Thyroid gland (tissue), 4 donors: ENCODE data around the gene ELP2. TPM values are rescaled to one million over a fixed set of nuclear protein-coding genes. Genes with fewer than 3 reads are reported as not detected.

Experiments used
- DNase-seq, 2 donors: peaks; one replicate each; pipeline ENCODE4 v3.0.0-alpha.2; 2019
- H3K27ac ChIP-seq, 3 donors: fragments of 200-600 bp; sonication (generic); 1 replicate in 2 of 3; 2 replicates in 1 of 3; pipeline ENCODE4 v1.5.1; 2016 to 2019; ENCODE audit warnings: mild to moderate bottlenecking in 1 of 3, moderate library complexity in 1 of 3
- H3K27me3 ChIP-seq: fragments of 200-600 bp; sonication (generic); one replicate; pipeline ENCODE4 v1.5.1; 2019
- H3K36me3 ChIP-seq, 2 donors: fragments of 200-600 bp; sonication (generic); one replicate each; pipeline ENCODE4 v1.5.1; 2016 to 2019
- H3K4me1 ChIP-seq, 2 donors: fragments of 200-600 bp; sonication (generic); one replicate each; pipeline ENCODE4 v1.5.1; 2017 to 2019
- H3K4me3 ChIP-seq, 3 donors: fragments of 200-600 bp; sonication (generic); replicated peaks in 1 of 3; 1 replicate in 2 of 3; 2 replicates in 1 of 3; pipeline ENCODE4 v1.5.1; 2016; ENCODE audit warnings: mild to moderate bottlenecking in 1 of 3
- H3K9me3 ChIP-seq: fragments of 200-600 bp; sonication (generic); one replicate; pipeline ENCODE4 v1.5.1; 2017
- POLR2A ChIP-seq, 2 donors: fragments of 450-650 bp; IDR thresholded peaks; one replicate each; pipeline ENCODE4 v1.6.1; 2017; ENCODE audit warnings: antibody characterized with exemption in 2 of 2, mild to moderate bottlenecking in 2 of 2, moderate library complexity in 1 of 2
- WGBS, 2 donors: methylation state at CpG; one replicate each; pipeline ENCODE4 v1.1.5; 2017; 5-methylcytosine and 5-hydroxymethylcytosine counted together
- intact Hi-C: fragments of 100-400 bp; cut with DNase I; formaldehyde crosslinking; loops from one replicate; pipeline ENCODE4 v1.15.1; 2023
- total RNA-seq, 4 donors: library from RNA; depleted of rRNA; stranded (reverse); fragments of >200 nt; gene quantifications; one replicate each; pipeline ENCODE4 v1.2.3, GENCODE V29; 2016
- TF ChIP-seq, protein P1 (sequence below), 6 experiments: fragments of 200-600 bp in 3 of 6; fragments of 450-650 bp in 3 of 6; sonication (generic) in 3 of 6; IDR thresholded peaks; one replicate each; pipeline ENCODE4 v1.5.1; 2016 to 2019; ENCODE audit warnings: antibody characterized with exemption in 6 of 6, mild to moderate bottlenecking in 2 of 6, inconsistent platforms in 1 of 6, moderate library complexity in 1 of 6

The ELP2 gene
- total RNA-seq, 4 donors from 2014 or later: 50.5 to 93.2 (median 61.4) TPM

DNA sequence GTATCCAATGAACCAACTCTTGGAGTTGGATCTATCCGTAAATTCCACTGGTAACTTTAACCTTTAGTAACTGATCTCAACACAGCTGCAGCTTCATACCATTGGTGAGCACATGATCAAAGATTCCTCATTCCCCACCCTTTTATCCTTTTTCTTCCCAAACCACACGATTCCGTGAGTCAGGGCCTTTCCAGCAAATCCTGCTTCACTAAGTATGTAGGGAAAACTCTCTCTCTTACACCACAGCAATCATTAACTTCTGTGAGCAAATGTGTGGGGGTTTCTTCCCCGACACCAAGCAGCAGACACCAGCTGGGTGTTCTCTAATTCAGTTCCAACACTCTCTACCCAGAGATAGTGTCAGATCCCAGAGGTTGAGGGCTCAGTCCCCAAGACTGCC is 23.5 kb downstream of the ELP2 start:
- 90 to 93% methylated on average over 4 of the region's 4 CpGs for WGBS, 2 donors
- H3K4me1 ChIP-seq: no peaks in the 10 kb centered on the region
- intact Hi-C loops: no loop called here
- no peak for DNase-seq
- H3K4me3 ChIP-seq: no peak overlapping the region
- peaks cover 45% of the 10 kb centered on the region in 2 donors for H3K36me3 ChIP-seq
- TF ChIP-seq, protein P1, sequence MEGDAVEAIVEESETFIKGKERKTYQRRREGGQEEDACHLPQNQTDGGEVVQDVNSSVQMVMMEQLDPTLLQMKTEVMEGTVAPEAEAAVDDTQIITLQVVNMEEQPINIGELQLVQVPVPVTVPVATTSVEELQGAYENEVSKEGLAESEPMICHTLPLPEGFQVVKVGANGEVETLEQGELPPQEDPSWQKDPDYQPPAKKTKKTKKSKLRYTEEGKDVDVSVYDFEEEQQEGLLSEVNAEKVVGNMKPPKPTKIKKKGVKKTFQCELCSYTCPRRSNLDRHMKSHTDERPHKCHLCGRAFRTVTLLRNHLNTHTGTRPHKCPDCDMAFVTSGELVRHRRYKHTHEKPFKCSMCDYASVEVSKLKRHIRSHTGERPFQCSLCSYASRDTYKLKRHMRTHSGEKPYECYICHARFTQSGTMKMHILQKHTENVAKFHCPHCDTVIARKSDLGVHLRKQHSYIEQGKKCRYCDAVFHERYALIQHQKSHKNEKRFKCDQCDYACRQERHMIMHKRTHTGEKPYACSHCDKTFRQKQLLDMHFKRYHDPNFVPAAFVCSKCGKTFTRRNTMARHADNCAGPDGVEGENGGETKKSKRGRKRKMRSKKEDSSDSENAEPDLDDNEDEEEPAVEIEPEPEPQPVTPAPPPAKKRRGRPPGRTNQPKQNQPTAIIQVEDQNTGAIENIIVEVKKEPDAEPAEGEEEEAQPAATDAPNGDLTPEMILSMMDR (IDR thresholded peaks at IDR 0.05): no peak
- TF ChIP-seq POLR2A (IDR thresholded peaks at IDR 0.05): no peak
- H3K27ac ChIP-seq: no peak overlapping the region
- H3K9me3 ChIP-seq: no peaks in the 10 kb centered on the region
- H3K27me3 ChIP-seq: no peaks in the 10 kb centered on the region

- peaks cover 39 to 43% of the 10 kb centered on the region in 2 donors for H3K36me3 ChIP-seq
- no peak overlapping the region for H3K4me3 ChIP-seq
- intact Hi-C loops: no loop called here
- 88 to 89% methylated on average over 2 of the region's 2 CpGs for WGBS, 2 donors
- no peak overlapping the region for H3K27ac ChIP-seq
- H3K9me3 ChIP-seq: no peaks in the 10 kb centered on the region
- no peak for DNase-seq
- no peaks in the 10 kb centered on the region for H3K27me3 ChIP-seq
- no peaks in the 10 kb centered on the region for H3K4me1 ChIP-seq
- TF ChIP-seq, protein P1 (IDR thresholded peaks at IDR 0.05): no peak
- TF ChIP-seq POLR2A (IDR thresholded peaks at IDR 0.05): no peak
Observed at GRCh38 chr18:36153771-36154170, 24.1 kb downstream of the ELP2 start.

DNA sequence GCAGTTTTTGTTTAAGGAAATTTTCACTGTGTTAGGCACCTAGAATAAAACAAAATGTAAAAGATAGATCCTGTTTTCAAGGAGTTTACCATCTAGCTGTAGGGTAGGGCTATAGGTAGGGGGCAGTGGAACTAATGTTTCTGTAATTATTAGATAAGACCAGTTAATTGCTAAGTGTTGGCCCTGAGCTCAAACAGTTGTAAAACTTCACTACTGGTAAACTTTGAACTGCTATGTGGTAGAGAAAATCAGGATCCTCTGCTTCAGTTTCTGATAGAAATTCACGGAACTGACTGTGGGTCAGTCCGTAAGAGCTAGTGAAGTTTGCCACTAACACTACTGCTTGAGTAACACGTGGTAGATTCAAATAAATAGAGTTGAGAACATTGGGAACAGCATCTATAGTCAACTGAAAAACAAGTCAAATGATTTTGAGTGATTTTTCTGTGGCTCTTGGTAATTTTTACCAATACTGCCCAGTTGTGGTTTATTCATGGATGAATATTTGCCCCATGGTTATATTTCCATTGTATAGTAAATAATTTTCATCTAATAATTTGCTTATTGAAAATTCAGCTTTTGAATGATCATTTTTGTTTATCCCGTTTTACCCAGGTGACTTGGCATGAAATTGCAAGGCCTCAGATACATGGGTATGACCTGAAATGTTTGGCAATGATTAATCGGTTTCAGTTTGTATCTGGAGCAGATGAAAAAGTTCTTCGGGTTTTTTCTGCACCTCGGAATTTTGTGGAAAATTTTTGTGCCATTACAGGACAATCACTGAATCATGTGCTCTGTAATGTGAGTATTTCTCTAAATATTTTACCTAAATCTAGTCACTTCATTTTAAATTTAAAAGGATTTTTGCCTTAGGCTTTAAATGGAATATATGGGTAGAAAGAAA is 26.4 kb downstream of the ELP2 start:
- no peaks in the 10 kb centered on the region for H3K27me3 ChIP-seq
- WGBS, 2 donors: 95 to 96% methylated on average over 7 of the region's 7 CpGs
- H3K4me3 ChIP-seq: no peak overlapping the region
- no peak for TF ChIP-seq POLR2A (IDR thresholded peaks at IDR 0.05)
- TF ChIP-seq, protein P1 (IDR thresholded peaks at IDR 0.05): no peak
- H3K4me1 ChIP-seq: no peaks in the 10 kb centered on the region
- no peak overlapping the region for H3K27ac ChIP-seq
- DNase-seq: no peak
- intact Hi-C loops: no loop called here
- H3K36me3 ChIP-seq: peaks cover 47 to 63% of the 10 kb centered on the region in 2 donors
- H3K9me3 ChIP-seq: no peaks in the 10 kb centered on the region

- Histone ChIP-seq H3K9me3 (no peaks in the 10 kb centered on the region), H3K36me3 (peaks cover 54 to 67% of the 10 kb centered on the region in 2 donors), H3K4me1 (no peaks in the 10 kb centered on the region), H3K4me3 (no peak overlapping the region), H3K27ac (no peak overlapping the region), H3K27me3 (no peaks in the 10 kb centered on the region)
- no peak for TF ChIP-seq POLR2A (IDR thresholded peaks at IDR 0.05)
- TF ChIP-seq, protein P1 (IDR thresholded peaks at IDR 0.05): no peak
- DNase-seq: no peak
- intact Hi-C loops: no loop called here
Observed at GRCh38 chr18:36157441-36157840, 27.7 kb downstream of the ELP2 start.

- Histone ChIP-seq H3K36me3 (peaks cover 51 to 63% of the 10 kb centered on the region in 2 donors), H3K27ac (no peak overlapping the region), H3K27me3 (no peaks in the 10 kb centered on the region), H3K4me3 (no peak overlapping the region), H3K4me1 (no peaks in the 10 kb centered on the region), H3K9me3 (no peaks in the 10 kb centered on the region)
- no peak for DNase-seq
- 79 to 88% methylated on average over 5 of the region's 5 CpGs for WGBS, 2 donors
- intact Hi-C loops: no loop called here
- TF ChIP-seq POLR2A (IDR thresholded peaks at IDR 0.05): no peak
- TF ChIP-seq, protein P1 (IDR thresholded peaks at IDR 0.05): no peak
Observed at GRCh38 chr18:36158266-36158867, 28.7 kb downstream of the ELP2 start.
